GM12878 (cell line): ENCODE results near the gene MUC5B.

Experiments
- BRCA1 ChIP-seq: IDR thresholded peaks from 2 replicates; pipeline ENCODE4 v1.6.1; 2011; ENCODE audit warnings: low read depth, low read length, improper control_type of control experiment
- CHD2 ChIP-seq: IDR thresholded peaks from 2 replicates; pipeline ENCODE4 v1.6.1; 2011; ENCODE audit warnings: low read depth, low read length, improper control_type of control experiment, borderline replicate concordance
- CTCF ChIP-seq, 3 experiments: IDR thresholded peaks in 2 of 3; conservative IDR thresholded peaks in 1 of 3; 2 replicates each; pipeline ENCODE4 v1.5.1; 2011; ENCODE audit warnings: low read depth in 3 of 3, low read length in 3 of 3, mild to moderate bottlenecking in 3 of 3, control low read depth in 2 of 3, moderate library complexity in 2 of 3, inconsistent platforms in 1 of 3, mixed read lengths in 1 of 3; ENCODE audit not compliant: control insufficient read depth in 2 of 3, insufficient read depth in 1 of 3; ENCODE audit errors: extremely low read depth in 1 of 3
- CUX1 ChIP-seq: IDR thresholded peaks from 2 replicates; pipeline ENCODE4 v1.6.1; 2012; ENCODE audit warnings: improper control_type of control experiment, low read depth, low read length; ENCODE audit not compliant: insufficient replicate concordance
- EP300 ChIP-seq, 2 experiments: fragments of 150-350 bp in 1 of 2; IDR thresholded peaks; 2 replicates each; pipeline ENCODE4 v1.6.1; 2011 to 2012; ENCODE audit warnings: low read depth in 2 of 2, low read length in 2 of 2, borderline replicate concordance in 1 of 2, improper control_type of control experiment in 1 of 2, inconsistent platforms in 1 of 2; ENCODE audit not compliant: control insufficient read depth in 1 of 2
- MTA3 ChIP-seq: IDR thresholded peaks from 2 replicates; pipeline ENCODE4 v1.6.1; 2012; ENCODE audit warnings: low read length, inconsistent platforms, borderline replicate concordance
- MYC ChIP-seq: IDR thresholded peaks from 2 replicates; pipeline ENCODE4 v1.6.1; 2011; ENCODE audit warnings: mild to moderate bottlenecking, low read length, moderate library complexity, inconsistent platforms; ENCODE audit not compliant: insufficient read depth, insufficient replicate concordance, insufficient read length, severe bottlenecking
- NFYB ChIP-seq: IDR thresholded peaks from 2 replicates; pipeline ENCODE4 v1.6.1; 2011; ENCODE audit warnings: low read depth, mild to moderate bottlenecking, low read length, improper control_type of control experiment, moderate library complexity; ENCODE audit not compliant: insufficient read depth
- NR2F1 ChIP-seq: fragments of 450-650 bp; conservative IDR thresholded peaks from 2 replicates; pipeline ENCODE4 v1.6.1; 2017; ENCODE audit warnings: mild to moderate bottlenecking
- POLR2A ChIP-seq: IDR thresholded peaks from 2 replicates; pipeline ENCODE4 v1.6.1; 2011; ENCODE audit warnings: low read depth, mild to moderate bottlenecking, low read length
- RAD21 ChIP-seq: IDR thresholded peaks from 2 replicates; pipeline ENCODE4 v1.6.1; 2011; ENCODE audit warnings: mild to moderate bottlenecking, low read depth, low read length, moderate library complexity; ENCODE audit not compliant: insufficient read depth
- RAD51 ChIP-seq: fragments of 450-650 bp; IDR thresholded peaks from 2 replicates; pipeline ENCODE4 v1.6.1; 2016; ENCODE audit warnings: moderate library complexity, mild to moderate bottlenecking, inconsistent platforms
- YY1 ChIP-seq: IDR thresholded peaks from 2 replicates; pipeline ENCODE4 v1.6.1; 2011; ENCODE audit warnings: low read depth, mild to moderate bottlenecking, low read length

GRCh38 chr11:1283091-1283511, 60.2 kb downstream of the MUC5B start:
- TF ChIP-seq RAD51, result no peak
- TF ChIP-seq RAD21, result no peak
- no peak for TF ChIP-seq CHD2
- no peak for TF ChIP-seq CTCF (IDR thresholded peaks at IDR 0.05 in 2 of 3, conservative IDR thresholded peaks at IDR 0.05 in 1 of 3; ENCODE audit: control insufficient read depth in 2 of 3, extremely low read depth in 1 of 3, insufficient read depth in 1 of 3, low read depth in 3 of 3, low read length in 3 of 3)
- no peak for TF ChIP-seq MTA3
- no peak for TF ChIP-seq EP300 (IDR thresholded peaks at IDR 0.05; ENCODE audit: borderline replicate concordance in 1 of 2, control insufficient read depth in 1 of 2, low read depth in 2 of 2, low read length in 2 of 2)
- TF ChIP-seq POLR2A, result no peak
- TF ChIP-seq NFYB, result no peak
- no peak for TF ChIP-seq MYC
- no peak for TF ChIP-seq NR2F1
- no peak for TF ChIP-seq BRCA1
- no peak for TF ChIP-seq YY1
- no peak for TF ChIP-seq CUX1
